ENCODE data around the gene AEBP1. TPM values are rescaled to one million over a fixed set of nuclear protein-coding genes. Genes with fewer than 3 reads are reported as not detected.

The AEBP1 gene
- total and polyA plus RNA-seq, 8 donors = 14.6 to 179 (median 41.2) TPM

- DNase-seq = no peak
- Histone ChIP-seq H3K36me3 (peaks cover 11 to 99% (median 90%) of the 10 kb centered on the region in 4 donors), H3K4me3 (no peak overlapping the region), H3K27ac (no peak overlapping the region), H3K27me3 (no peaks in the 10 kb centered on the region), H3K9me3 (no peaks in the 10 kb centered on the region), H3K4me1 (peaks cover 0 to 36% (median 11%) of the 10 kb centered on the region in 4 donors)
- TF ChIP-seq POLR2AphosphoS5 (IDR thresholded peaks at IDR 0.05) = no peak
- TF ChIP-seq CTCF (IDR thresholded peaks at IDR 0.05) = no peak
- TF ChIP-seq EP300 (IDR thresholded peaks at IDR 0.05) = no peak
- no peak for TF ChIP-seq POLR2A (IDR thresholded peaks at IDR 0.05)
- WGBS, 5 donors = 85 to 96% (median 94%) methylated on average over 12 to 17 of the region's 17 CpGs
- intact Hi-C loops (cut with DNase I; ENCODE audit: low total_unique reads) = no loop called here
Measured at GRCh38 chr7:44116087-44116788, 12.1 kb downstream of the AEBP1 start.

DNA sequence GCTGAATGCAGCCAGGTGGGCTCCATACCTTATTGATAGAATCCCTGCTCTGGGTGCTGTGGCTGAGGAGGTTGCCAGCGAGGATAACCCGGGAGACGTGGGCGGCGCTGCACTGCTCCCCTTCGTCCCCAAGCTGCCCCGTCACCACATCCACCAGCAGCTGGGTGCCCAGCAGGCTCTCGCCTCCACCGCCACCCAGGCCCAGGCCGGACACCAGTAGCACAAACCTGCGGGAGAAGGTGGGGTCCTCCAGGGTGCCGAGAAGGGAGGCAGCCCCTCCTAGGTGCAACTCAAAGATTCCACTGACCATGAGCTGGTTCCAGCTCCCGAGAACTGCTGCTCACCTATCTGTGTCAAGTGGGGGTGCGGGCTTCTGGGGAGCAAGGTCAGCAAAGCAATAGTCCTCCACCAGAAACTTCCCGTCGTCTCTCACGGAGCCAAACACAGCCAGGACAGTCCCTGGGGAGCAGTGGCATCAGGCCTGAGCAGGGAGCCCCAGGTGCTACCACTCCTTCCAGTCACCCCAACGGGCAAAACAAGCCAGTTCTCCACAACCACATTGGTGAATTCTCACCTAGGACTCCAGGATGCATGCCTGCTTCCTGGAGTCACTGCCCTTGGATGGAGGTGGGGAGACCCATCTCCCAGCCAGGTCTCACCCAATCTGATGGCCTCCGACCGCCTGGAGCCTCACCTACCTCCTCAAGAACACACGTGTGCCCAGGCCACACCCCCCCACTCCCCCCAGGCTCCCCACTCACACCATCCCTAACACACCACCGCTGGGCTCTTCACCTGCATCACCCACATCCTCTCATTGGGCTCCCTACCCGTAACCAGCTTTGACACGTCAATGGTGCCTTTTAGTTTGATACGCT lies 12.9 kb downstream of the AEBP1 start:
- WGBS, 5 donors = 84 to 92% (median 90%) methylated on average over 21 to 25 of the region's 25 CpGs
- H3K4me3 ChIP-seq = no peak overlapping the region
- H3K9me3 ChIP-seq = no peaks in the 10 kb centered on the region
- no peak overlapping the region for H3K27ac ChIP-seq
- peaks cover 0 to 39% (median 17%) of the 10 kb centered on the region in 4 donors for H3K4me1 ChIP-seq
- no peak for TF ChIP-seq CTCF (IDR thresholded peaks at IDR 0.05)
- TF ChIP-seq EP300 (IDR thresholded peaks at IDR 0.05) = no peak
- no peak for TF ChIP-seq POLR2A (IDR thresholded peaks at IDR 0.05)
- no peak for TF ChIP-seq POLR2AphosphoS5 (IDR thresholded peaks at IDR 0.05)
- H3K27me3 ChIP-seq = no peaks in the 10 kb centered on the region
- intact Hi-C loops (cut with DNase I; ENCODE audit: low total_unique reads) = no loop called here
- peaks cover 11 to 96% (median 89%) of the 10 kb centered on the region in 4 donors for H3K36me3 ChIP-seq
- no peak for DNase-seq

DNA sequence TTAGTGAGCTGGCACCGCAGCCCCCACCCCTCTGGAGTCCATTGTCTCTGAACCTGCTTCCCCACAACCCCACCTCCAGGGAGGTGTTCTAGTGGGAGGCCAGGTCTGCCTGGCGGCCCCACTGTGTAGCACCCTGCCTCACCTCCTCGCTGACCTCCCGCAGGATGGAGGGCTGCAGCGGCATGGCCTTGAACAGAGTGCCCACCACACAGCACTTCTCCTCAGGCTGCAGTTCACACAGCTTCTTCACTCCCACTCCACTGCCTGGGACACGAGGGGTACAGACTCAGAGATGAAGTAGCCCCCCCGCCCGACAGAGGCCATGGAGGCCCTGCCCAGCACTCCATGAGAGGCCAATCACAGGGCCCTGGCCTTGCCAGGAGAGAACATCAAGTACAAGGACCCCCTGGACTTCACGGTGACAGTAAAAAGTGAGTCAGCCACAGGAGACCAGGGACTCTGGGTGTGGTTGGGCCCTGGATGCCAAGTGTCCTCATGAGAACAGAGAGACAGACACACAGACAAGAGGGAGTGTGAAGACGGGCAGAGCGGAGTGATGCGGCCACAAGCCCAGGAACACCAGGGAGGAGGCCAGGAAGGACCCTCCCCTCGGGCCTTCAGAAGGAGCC lies 13.8 kb downstream of the AEBP1 start:
- Histone ChIP-seq H3K27me3 (no peaks in the 10 kb centered on the region), H3K36me3 (peaks cover 11 to 89% (median 81%) of the 10 kb centered on the region in 4 donors), H3K9me3 (no peaks in the 10 kb centered on the region), H3K4me1 (peaks cover 6 to 39% (median 26%) of the 10 kb centered on the region in 4 donors), H3K4me3 (no peak overlapping the region), H3K27ac (no peak overlapping the region)
- intact Hi-C loops (cut with DNase I; ENCODE audit: low total_unique reads) = no loop called here
- TF ChIP-seq EP300 (IDR thresholded peaks at IDR 0.05) (no peak), POLR2A (IDR thresholded peaks at IDR 0.05) (no peak), CTCF (IDR thresholded peaks at IDR 0.05) (no peak), POLR2AphosphoS5 (IDR thresholded peaks at IDR 0.05) (no peak)
- 90 to 95% (median 91%) methylated on average over 13 of the region's 13 CpGs for WGBS, 5 donors
- no peak for DNase-seq

DNA sequence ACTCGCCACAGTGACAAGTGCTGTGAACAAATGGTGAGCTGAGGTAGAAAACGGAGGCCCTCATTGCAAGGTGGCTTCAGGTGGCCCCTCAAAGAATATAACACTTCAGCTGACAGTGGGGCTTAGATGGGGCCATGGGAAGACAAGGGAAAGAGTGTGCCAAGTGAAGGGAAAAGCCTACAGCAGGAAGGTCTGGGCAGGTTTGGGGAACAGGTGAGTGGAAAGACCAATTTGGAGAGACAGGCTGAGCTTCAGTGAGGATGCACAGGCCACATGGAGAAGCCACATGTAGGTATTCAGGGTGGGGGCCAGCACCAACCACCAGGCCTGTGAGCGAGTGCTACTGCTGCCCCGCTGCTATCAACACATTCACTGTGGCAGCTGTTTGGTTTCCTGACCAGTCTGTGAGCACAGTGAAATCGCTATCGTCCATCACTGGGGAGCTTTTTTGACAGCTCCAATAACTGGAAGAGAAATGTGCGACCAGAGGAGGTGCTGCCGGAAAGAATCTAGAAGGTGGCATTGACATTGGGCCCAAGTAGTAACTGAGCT lies 15.8 kb downstream of the AEBP1 start:
- WGBS, 5 donors = 83 to 89% (median 85%) methylated on average over 8 of the region's 8 CpGs
- H3K27ac ChIP-seq = no peak overlapping the region
- H3K4me1 ChIP-seq = peaks cover 6 to 45% (median 36%) of the 10 kb centered on the region in 4 donors
- H3K27me3 ChIP-seq = no peaks in the 10 kb centered on the region
- intact Hi-C loops (cut with DNase I; ENCODE audit: low total_unique reads) = loop anchor here (10.0 kb wide), 1 partner anchor 45 kb away; no protein-coding TSS in a partner anchor
- DNase-seq = no peak
- H3K9me3 ChIP-seq = no peaks in the 10 kb centered on the region
- H3K36me3 ChIP-seq = peaks cover 11 to 71% (median 62%) of the 10 kb centered on the region in 4 donors
- H3K4me3 ChIP-seq = no peak overlapping the region
- TF ChIP-seq POLR2AphosphoS5 (IDR thresholded peaks at IDR 0.05) (no peak), CTCF (IDR thresholded peaks at IDR 0.05) (no peak), POLR2A (IDR thresholded peaks at IDR 0.05) (no peak), EP300 (IDR thresholded peaks at IDR 0.05) (no peak)
